Measurements from ENCODE around the gene DYDC1.
A peak's percentile ranks its signal among the peaks of the same experiment; 100 is the strongest.

DYDC1 gene

DNA sequence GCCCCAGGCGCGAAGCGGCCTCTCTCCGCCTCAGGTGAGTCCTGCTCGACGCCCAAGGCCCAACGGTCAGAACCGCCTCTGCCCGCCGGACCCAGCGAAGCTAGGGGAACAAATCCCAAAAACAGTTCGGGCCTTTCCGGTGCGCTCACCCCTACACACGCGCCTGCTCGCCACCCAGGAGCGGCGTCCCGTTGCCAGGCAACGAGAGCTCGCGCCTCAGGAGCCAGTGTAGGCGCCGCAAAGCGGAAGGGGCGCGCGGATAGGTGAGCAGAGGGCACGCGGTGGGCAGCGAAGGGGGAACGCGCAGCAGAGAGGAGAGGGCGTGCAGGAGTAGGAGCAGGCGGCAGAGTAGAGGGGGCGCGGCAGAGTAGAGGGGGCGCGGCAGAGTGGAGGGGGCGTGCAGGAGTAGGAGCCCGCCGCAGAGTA lies at the start of gene DYDC1, which contains the start of gene DYDC2:
DYDC1 (minus strand) TSS at position 193 of the 426 bp plus-strand sequence. CDS start 4,154 bp downstream, outside the sequence.
DYDC2 (plus strand) TSS at position 219 of the 426 bp plus-strand sequence. CDS start 5,663 bp downstream, outside the sequence.
- no peak within 1 kb of the TSS for H3K27ac ChIP-seq (ENCODE audit: low read depth in 2 of 2, low read length in 2 of 2)
- no peak within 1 kb of the TSS for H3K9ac ChIP-seq (ENCODE audit: low read depth in 1 of 2, low read length in 2 of 2)
- H3K4me1 ChIP-seq (ENCODE audit: control insufficient read depth in 2 of 2, insufficient read depth in 2 of 2, low read length in 2 of 2), result no peaks in the 10 kb centered on the region
- no peaks in the 10 kb centered on the region for H3K9me3 ChIP-seq (ENCODE audit: control insufficient read depth in 2 of 2, low read length in 2 of 2)
- H3K27me3 ChIP-seq (ENCODE audit: control insufficient read depth in 2 of 2, insufficient read depth in 2 of 2, low read length in 2 of 2), result peaks cover 4 to 14% of the 10 kb centered on the region in 2 donors
- peak within 1 kb of the TSS; percentile 20 to 43 for H3K4me3 ChIP-seq (ENCODE audit: low read length in 2 of 2)
- H3K36me3 ChIP-seq (ENCODE audit: control insufficient read depth in 2 of 2, insufficient read depth in 2 of 2, low read length in 2 of 2), result no peaks in the 10 kb centered on the region

DNA sequence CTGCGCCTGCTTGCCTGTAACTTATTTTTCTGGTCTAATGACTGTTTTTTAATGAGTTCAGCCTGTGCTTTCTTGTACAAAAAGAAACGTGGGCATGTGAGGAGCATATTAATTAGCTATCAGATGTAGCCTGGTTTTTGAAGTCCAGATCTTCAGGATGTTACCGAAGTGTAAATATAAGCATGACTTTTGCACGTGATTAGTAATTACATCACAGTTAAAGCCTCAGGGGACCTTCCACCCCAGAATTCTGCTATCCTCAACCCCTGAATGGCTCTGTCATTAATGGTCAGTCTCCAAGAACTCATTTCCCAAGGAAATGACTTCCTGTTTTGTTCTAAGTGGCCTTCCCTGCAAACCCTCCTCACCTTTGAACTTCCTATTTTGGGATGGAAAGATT lies 49.6 kb upstream of the DYDC1 start:
- Histone ChIP-seq H3K9ac (ENCODE audit: low read depth in 1 of 2, low read length in 2 of 2) (no peak overlapping the region), H3K4me3 (ENCODE audit: low read length in 2 of 2) (no peak overlapping the region), H3K36me3 (ENCODE audit: control insufficient read depth in 2 of 2, insufficient read depth in 2 of 2, low read length in 2 of 2) (no peaks in the 10 kb centered on the region), H3K9me3 (ENCODE audit: control insufficient read depth in 2 of 2, low read length in 2 of 2) (no peaks in the 10 kb centered on the region), H3K27me3 (ENCODE audit: control insufficient read depth in 2 of 2, insufficient read depth in 2 of 2, low read length in 2 of 2) (no peaks in the 10 kb centered on the region), H3K27ac (ENCODE audit: low read depth in 2 of 2, low read length in 2 of 2) (no peak overlapping the region), H3K4me1 (ENCODE audit: control insufficient read depth in 2 of 2, insufficient read depth in 2 of 2, low read length in 2 of 2) (peaks cover 16 to 22% of the 10 kb centered on the region in 2 donors)

DNA sequence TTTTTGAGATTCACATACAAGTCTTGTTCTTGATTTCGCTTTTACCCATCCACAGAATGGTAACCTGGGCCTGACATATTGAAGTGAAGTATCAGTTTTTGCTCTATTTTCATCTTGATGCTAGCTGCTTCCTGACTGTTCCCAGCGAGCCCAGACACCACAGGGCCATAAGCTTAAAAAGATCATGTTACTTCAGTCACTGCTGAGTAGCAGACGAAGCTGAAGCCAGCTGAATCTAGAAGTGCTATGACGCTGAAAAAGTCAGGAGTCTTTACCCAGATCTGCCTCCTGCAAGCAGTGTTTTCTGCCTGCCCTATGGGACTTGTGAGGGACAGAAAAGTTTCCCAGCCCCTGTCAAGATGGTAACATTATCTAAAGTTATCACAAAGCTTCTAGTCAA lies 49.1 kb upstream of the DYDC1 start:
- H3K27ac ChIP-seq (ENCODE audit: low read depth in 2 of 2, low read length in 2 of 2), result no peak overlapping the region
- H3K4me1 ChIP-seq (ENCODE audit: control insufficient read depth in 2 of 2, insufficient read depth in 2 of 2, low read length in 2 of 2), result peaks cover 11 to 17% of the 10 kb centered on the region in 2 donors
- no peaks in the 10 kb centered on the region for H3K27me3 ChIP-seq (ENCODE audit: control insufficient read depth in 2 of 2, insufficient read depth in 2 of 2, low read length in 2 of 2)
- H3K4me3 ChIP-seq (ENCODE audit: low read length in 2 of 2), result no peak overlapping the region
- H3K9ac ChIP-seq (ENCODE audit: low read depth in 1 of 2, low read length in 2 of 2), result no peak overlapping the region
- H3K36me3 ChIP-seq (ENCODE audit: control insufficient read depth in 2 of 2, insufficient read depth in 2 of 2, low read length in 2 of 2), result no peaks in the 10 kb centered on the region
- H3K9me3 ChIP-seq (ENCODE audit: control insufficient read depth in 2 of 2, low read length in 2 of 2), result no peaks in the 10 kb centered on the region

DNA sequence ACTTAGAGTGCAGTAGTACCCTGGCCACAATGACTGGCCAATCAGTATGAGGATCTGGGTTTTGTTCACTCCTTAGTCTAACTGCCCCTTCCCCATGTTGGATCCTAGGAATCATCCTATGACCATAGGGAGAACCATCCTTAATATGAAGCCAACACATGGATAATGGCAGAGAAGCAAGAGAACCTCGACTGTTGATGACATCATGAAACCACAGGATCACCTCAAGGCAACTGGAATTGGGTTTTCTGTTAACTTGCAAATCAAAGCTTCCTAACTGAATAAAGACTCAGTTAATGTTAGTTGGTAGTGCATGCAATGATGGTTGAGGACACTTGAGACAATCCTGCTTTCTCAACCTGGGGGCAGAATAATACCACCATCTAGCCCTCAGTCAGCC lies 48.5 kb upstream of the DYDC1 start:
- H3K27me3 ChIP-seq (ENCODE audit: control insufficient read depth in 2 of 2, insufficient read depth in 2 of 2, low read length in 2 of 2), result no peaks in the 10 kb centered on the region
- no peak overlapping the region for H3K27ac ChIP-seq (ENCODE audit: low read depth in 2 of 2, low read length in 2 of 2)
- no peaks in the 10 kb centered on the region for H3K36me3 ChIP-seq (ENCODE audit: control insufficient read depth in 2 of 2, insufficient read depth in 2 of 2, low read length in 2 of 2)
- no peaks in the 10 kb centered on the region for H3K9me3 ChIP-seq (ENCODE audit: control insufficient read depth in 2 of 2, low read length in 2 of 2)
- H3K4me1 ChIP-seq (ENCODE audit: control insufficient read depth in 2 of 2, insufficient read depth in 2 of 2, low read length in 2 of 2), result peaks cover 6 to 11% of the 10 kb centered on the region in 2 donors
- H3K4me3 ChIP-seq (ENCODE audit: low read length in 2 of 2), result no peak overlapping the region
- H3K9ac ChIP-seq (ENCODE audit: low read depth in 1 of 2, low read length in 2 of 2), result no peak overlapping the region

DNA sequence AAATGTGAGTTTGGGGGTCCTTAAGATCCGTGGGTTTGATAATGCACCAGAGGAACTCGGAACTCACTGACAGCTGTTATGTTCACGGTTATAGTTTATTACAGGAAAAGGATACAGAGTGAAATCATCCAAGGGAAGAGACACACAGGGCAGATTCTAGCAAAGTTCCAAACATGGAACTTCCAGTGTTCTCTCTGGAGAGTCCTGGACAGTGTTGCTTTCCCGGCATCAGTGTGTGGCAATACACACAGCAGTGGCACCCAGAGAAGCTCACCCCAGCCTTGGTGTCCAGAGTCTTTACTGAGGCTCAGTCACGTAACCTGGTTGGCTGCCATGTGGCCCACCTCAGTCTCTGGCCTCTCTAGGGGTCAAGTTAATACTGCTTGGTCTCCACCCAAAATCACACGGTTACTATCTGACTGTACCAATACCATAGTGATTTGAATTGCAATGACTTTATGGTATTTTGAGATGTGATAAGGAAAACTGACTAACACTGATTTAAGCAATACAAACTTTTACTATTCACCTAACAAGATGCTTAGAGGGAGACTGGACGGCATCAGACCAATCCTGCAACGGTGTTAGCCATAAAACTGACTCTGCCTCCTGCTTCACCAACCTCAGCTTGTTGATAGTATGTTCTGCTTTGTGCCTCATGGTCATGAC lies 43.7 kb upstream of the DYDC1 start:
- Histone ChIP-seq H3K27me3 (ENCODE audit: control insufficient read depth in 2 of 2, insufficient read depth in 2 of 2, low read length in 2 of 2) (no peaks in the 10 kb centered on the region), H3K4me3 (ENCODE audit: low read length in 2 of 2) (no peak overlapping the region), H3K9ac (ENCODE audit: low read depth in 1 of 2, low read length in 2 of 2) (no peak overlapping the region), H3K36me3 (ENCODE audit: control insufficient read depth in 2 of 2, insufficient read depth in 2 of 2, low read length in 2 of 2) (no peaks in the 10 kb centered on the region), H3K4me1 (ENCODE audit: control insufficient read depth in 2 of 2, insufficient read depth in 2 of 2, low read length in 2 of 2) (no peaks in the 10 kb centered on the region), H3K9me3 (ENCODE audit: control insufficient read depth in 2 of 2, low read length in 2 of 2) (no peaks in the 10 kb centered on the region), H3K27ac (ENCODE audit: low read depth in 2 of 2, low read length in 2 of 2) (no peak overlapping the region)

DNA sequence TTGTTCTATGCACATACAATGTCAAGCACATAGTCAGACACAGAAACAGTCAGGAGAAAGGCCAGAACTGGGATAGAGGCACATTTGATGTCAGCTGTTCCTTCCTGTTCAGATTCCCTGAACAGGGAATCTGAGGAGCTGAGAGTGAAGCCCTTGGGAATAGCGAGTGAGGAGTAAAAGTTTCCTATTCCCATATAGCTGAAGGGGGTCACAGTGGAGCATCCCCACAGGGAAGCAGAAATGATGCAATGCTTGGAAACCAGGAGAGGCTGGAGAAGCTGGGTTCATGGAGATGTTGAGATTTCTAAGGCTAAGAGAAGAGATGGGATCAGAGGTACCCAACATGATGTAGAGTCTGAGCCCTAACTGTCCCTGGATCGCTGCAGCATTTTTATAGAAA lies 40.5 kb upstream of the DYDC1 start:
- no peaks in the 10 kb centered on the region for H3K9me3 ChIP-seq (ENCODE audit: control insufficient read depth in 2 of 2, low read length in 2 of 2)
- H3K4me3 ChIP-seq (ENCODE audit: low read length in 2 of 2), result no peak overlapping the region
- H3K27ac ChIP-seq (ENCODE audit: low read depth in 2 of 2, low read length in 2 of 2), result no peak overlapping the region

DNA sequence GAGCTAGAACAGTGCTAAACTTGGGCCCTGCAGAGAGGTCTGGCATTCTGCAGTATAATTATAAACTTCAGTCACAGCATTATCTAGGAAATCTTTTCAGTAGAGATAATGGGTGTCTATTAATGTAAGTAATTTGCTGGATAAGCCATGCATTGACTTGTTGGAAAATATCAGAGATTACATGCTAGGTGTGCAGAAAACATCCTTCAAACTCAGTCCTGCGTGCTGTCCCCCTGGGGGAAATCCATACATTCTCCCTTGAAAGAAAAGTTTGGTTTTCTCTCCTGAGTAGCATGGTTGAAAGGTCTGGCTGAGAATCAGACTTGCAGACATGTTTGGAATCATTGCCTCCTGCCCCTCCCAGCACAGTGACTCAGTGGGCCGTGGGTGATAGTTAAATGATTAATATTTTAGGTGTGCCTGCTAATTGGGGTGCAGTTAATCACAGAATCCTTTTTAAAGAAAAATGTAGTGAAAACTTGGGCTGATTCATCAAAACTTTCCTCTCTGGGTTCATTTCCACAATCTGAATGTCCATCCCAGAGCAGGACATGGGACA lies 37.9 kb upstream of the DYDC1 start:
- no peak overlapping the region for H3K4me3 ChIP-seq (ENCODE audit: low read length in 2 of 2)
- H3K27ac ChIP-seq (ENCODE audit: low read depth in 2 of 2, low read length in 2 of 2), result no peak overlapping the region
- no peaks in the 10 kb centered on the region for H3K4me1 ChIP-seq (ENCODE audit: control insufficient read depth in 2 of 2, insufficient read depth in 2 of 2, low read length in 2 of 2)
- no peaks in the 10 kb centered on the region for H3K9me3 ChIP-seq (ENCODE audit: control insufficient read depth in 2 of 2, low read length in 2 of 2)
- H3K36me3 ChIP-seq (ENCODE audit: control insufficient read depth in 2 of 2, insufficient read depth in 2 of 2, low read length in 2 of 2), result no peaks in the 10 kb centered on the region
- H3K27me3 ChIP-seq (ENCODE audit: control insufficient read depth in 2 of 2, insufficient read depth in 2 of 2, low read length in 2 of 2), result no peaks in the 10 kb centered on the region
- H3K9ac ChIP-seq (ENCODE audit: low read depth in 1 of 2, low read length in 2 of 2), result no peak overlapping the region

More for the DNA sequence above, 40.5 kb upstream of the DYDC1 start:
- H3K36me3 ChIP-seq (ENCODE audit: control insufficient read depth in 2 of 2, insufficient read depth in 2 of 2, low read length in 2 of 2), result no peaks in the 10 kb centered on the region
- H3K4me1 ChIP-seq (ENCODE audit: control insufficient read depth in 2 of 2, insufficient read depth in 2 of 2, low read length in 2 of 2), result no peaks in the 10 kb centered on the region
- H3K9ac ChIP-seq (ENCODE audit: low read depth in 1 of 2, low read length in 2 of 2), result no peak overlapping the region
- no peaks in the 10 kb centered on the region for H3K27me3 ChIP-seq (ENCODE audit: control insufficient read depth in 2 of 2, insufficient read depth in 2 of 2, low read length in 2 of 2)

DNA sequence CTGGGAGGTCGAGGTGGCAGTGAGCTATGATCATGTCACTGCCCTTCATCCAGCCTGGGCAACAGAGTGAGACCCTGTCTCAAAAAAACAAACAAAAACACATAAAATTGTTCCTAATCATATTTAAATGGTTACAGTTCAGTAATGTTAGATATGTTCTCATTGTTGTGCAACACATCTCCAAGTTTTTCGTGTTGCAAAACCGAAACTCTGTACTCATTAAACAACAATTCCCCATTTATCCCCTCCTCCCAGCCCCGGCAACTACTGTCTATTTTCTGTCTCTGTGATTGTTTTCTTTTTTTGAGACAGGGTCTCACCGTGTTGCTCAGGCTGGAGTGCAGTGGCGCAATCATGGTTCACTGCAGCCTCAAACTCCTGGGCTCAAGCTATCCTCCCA lies 35.7 kb upstream of the DYDC1 start:
- no peaks in the 10 kb centered on the region for H3K4me1 ChIP-seq (ENCODE audit: control insufficient read depth in 2 of 2, insufficient read depth in 2 of 2, low read length in 2 of 2)
- H3K27me3 ChIP-seq (ENCODE audit: control insufficient read depth in 2 of 2, insufficient read depth in 2 of 2, low read length in 2 of 2), result no peaks in the 10 kb centered on the region
- H3K27ac ChIP-seq (ENCODE audit: low read depth in 2 of 2, low read length in 2 of 2), result no peak overlapping the region
- no peaks in the 10 kb centered on the region for H3K36me3 ChIP-seq (ENCODE audit: control insufficient read depth in 2 of 2, insufficient read depth in 2 of 2, low read length in 2 of 2)
- no peaks in the 10 kb centered on the region for H3K9me3 ChIP-seq (ENCODE audit: control insufficient read depth in 2 of 2, low read length in 2 of 2)
- H3K4me3 ChIP-seq (ENCODE audit: low read length in 2 of 2), result no peak overlapping the region
- H3K9ac ChIP-seq (ENCODE audit: low read depth in 1 of 2, low read length in 2 of 2), result no peak overlapping the region

DNA sequence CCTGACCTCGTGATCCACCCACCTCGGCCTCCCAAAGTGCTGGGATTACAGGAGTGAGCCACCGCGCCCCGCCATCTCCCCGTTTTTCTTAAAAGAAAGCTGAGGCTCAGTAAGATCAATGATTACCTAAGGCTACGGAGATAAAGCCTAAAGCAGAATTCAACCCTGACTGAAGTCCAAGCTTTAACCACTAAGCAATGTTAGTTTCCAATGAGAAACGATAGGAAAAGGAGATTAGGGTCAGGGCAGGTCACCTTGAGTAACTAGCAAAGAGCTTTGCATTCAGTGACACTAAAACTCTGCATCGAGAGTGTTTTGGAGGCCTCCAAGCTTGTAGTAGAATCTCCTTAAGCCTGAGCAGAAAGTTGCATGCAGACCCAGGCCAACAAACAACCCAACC lies 34.2 kb upstream of the DYDC1 start:
- Histone ChIP-seq H3K4me3 (ENCODE audit: low read length in 2 of 2) (no peak overlapping the region), H3K9ac (ENCODE audit: low read depth in 1 of 2, low read length in 2 of 2) (no peak overlapping the region), H3K9me3 (ENCODE audit: control insufficient read depth in 2 of 2, low read length in 2 of 2) (no peaks in the 10 kb centered on the region), H3K27me3 (ENCODE audit: control insufficient read depth in 2 of 2, insufficient read depth in 2 of 2, low read length in 2 of 2) (no peaks in the 10 kb centered on the region), H3K4me1 (ENCODE audit: control insufficient read depth in 2 of 2, insufficient read depth in 2 of 2, low read length in 2 of 2) (no peaks in the 10 kb centered on the region), H3K36me3 (ENCODE audit: control insufficient read depth in 2 of 2, insufficient read depth in 2 of 2, low read length in 2 of 2) (no peaks in the 10 kb centered on the region), H3K27ac (ENCODE audit: low read depth in 2 of 2, low read length in 2 of 2) (no peak overlapping the region)

DNA sequence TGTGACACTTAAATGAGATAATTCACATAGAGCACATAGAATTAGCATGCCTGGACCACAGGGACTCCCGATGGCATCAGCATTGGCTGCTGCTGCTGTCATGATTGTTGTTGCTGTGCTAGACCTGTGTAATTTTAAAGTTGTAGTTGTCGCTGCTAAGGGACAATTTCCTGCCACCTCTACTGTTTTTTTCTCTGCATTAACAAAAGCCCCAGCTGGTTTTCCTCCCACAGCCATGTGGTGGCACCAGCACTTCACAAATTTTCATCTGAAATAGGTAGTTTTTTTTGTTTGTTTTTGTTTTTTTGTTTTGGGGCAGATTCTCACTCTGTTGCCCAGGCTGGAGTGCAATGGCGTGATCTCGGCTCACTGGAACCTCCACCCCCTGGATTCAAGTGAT lies 26.4 kb upstream of the DYDC1 start:
- no peaks in the 10 kb centered on the region for H3K9me3 ChIP-seq (ENCODE audit: control insufficient read depth in 2 of 2, low read length in 2 of 2)
- no peak overlapping the region for H3K4me3 ChIP-seq (ENCODE audit: low read length in 2 of 2)
- no peak overlapping the region for H3K27ac ChIP-seq (ENCODE audit: low read depth in 2 of 2, low read length in 2 of 2)
- H3K9ac ChIP-seq (ENCODE audit: low read depth in 1 of 2, low read length in 2 of 2), result no peak overlapping the region
- H3K4me1 ChIP-seq (ENCODE audit: control insufficient read depth in 2 of 2, insufficient read depth in 2 of 2, low read length in 2 of 2), result peaks cover 0 to 2% of the 10 kb centered on the region in 2 donors
- H3K36me3 ChIP-seq (ENCODE audit: control insufficient read depth in 2 of 2, insufficient read depth in 2 of 2, low read length in 2 of 2), result no peaks in the 10 kb centered on the region
- H3K27me3 ChIP-seq (ENCODE audit: control insufficient read depth in 2 of 2, insufficient read depth in 2 of 2, low read length in 2 of 2), result no peaks in the 10 kb centered on the region
